Measurements from ENCODE around the gene CSNK1A1L.
"Not testable (repeated sequence)": the region's sequence is repeated elsewhere in the genome, so short reads cannot be mapped to it uniquely, and the experiment has no call there.

CSNK1A1L gene

GRCh38 chr13:37056228-37056627 lies 49.2 kb downstream of the CSNK1A1L start:
- H3K27me3 ChIP-seq (ENCODE audit: control insufficient read depth, insufficient read depth, low read length); H3K36me3 ChIP-seq (ENCODE audit: control insufficient read depth, low read depth, low read length); H3K9me3 ChIP-seq (ENCODE audit: control insufficient read depth, low read depth, low read length): not testable (repeated sequence)

More at GRCh38 chr13:37056228-37056627, 49.2 kb downstream of the CSNK1A1L start:
- not testable (repeated sequence) for H3K9ac ChIP-seq (ENCODE audit: low read length); H3K4me1 ChIP-seq (ENCODE audit: control insufficient read depth, low read depth, low read length); H3K4me3 ChIP-seq (ENCODE audit: low read length); H3K27ac ChIP-seq (ENCODE audit: low read length)
